Prostate gland (tissue), 2 donors: Measurements from ENCODE around the gene ARHGAP31. TPM values are rescaled to one million over a fixed set of nuclear protein-coding genes. Genes with fewer than 3 reads are reported as not detected.

Experiments used
- DNase-seq: peaks from one replicate; pipeline ENCODE4 v3.0.0-alpha.2; 2019; ENCODE audit warnings: low spot score
- H3K27ac ChIP-seq, 2 donors: fragments of 200-600 bp; sonication (generic); 2 replicates each; pipeline ENCODE4 v1.5.1; 2017 to 2019
- H3K27me3 ChIP-seq: fragments of 200-600 bp; sonication (generic); replicated peaks from 2 replicates; pipeline ENCODE4 v1.5.1; 2019; ENCODE audit not compliant: insufficient read depth
- H3K36me3 ChIP-seq, 2 donors: fragments of 200-600 bp; sonication (generic); 1 replicate in 1 of 2; 2 replicates in 1 of 2; pipeline versions ENCODE4 v1.5.1 to v1.8.1; 2017 to 2019
- H3K4me1 ChIP-seq: fragments of 200-600 bp; sonication (generic); replicated peaks from 2 replicates; pipeline ENCODE4 v1.5.1; 2019
- H3K4me3 ChIP-seq, 2 donors: fragments of 200-600 bp; sonication (generic); 2 replicates each; pipeline ENCODE4 v1.5.1; 2017 to 2019
- H3K9me3 ChIP-seq: fragments of 200-600 bp; sonication (generic); 2 replicates; pipeline ENCODE4 v1.5.1; 2017
- POLR2A ChIP-seq: fragments of 450-650 bp; IDR thresholded peaks from one replicate; pipeline ENCODE4 v1.6.1; 2016; ENCODE audit warnings: antibody characterized with exemption, mild to moderate bottlenecking
- POLR2AphosphoS5 ChIP-seq: sonication (generic); formaldehyde crosslinking; IDR thresholded peaks from one replicate; pipeline ENCODE4 v1.6.1; 2017; ENCODE audit warnings: antibody characterized with exemption
- WGBS: methylation state at CpG from one replicate; pipeline ENCODE4 v1.1.5; 2018; 5-methylcytosine and 5-hydroxymethylcytosine counted together
- intact Hi-C: fragments of 100-400 bp; cut with DNase I; formaldehyde crosslinking; loops from one replicate; pipeline ENCODE4 v1.14.2; 2022
- total RNA-seq, 2 donors: library from RNA; depleted of rRNA; stranded (reverse); fragments of >200 nt; gene quantifications; one replicate each; pipeline ENCODE4 v1.1.0, GENCODE V29; 2016
- TF ChIP-seq, protein P1 (sequence below), 4 experiments: fragments of 200-600 bp in 2 of 4; fragments of 450-650 bp in 2 of 4; sonication (generic) in 2 of 4; IDR thresholded peaks; 1 replicate in 3 of 4; 2 replicates in 1 of 4; pipeline ENCODE4 v1.5.1; 2016 to 2019; ENCODE audit warnings: antibody characterized with exemption in 4 of 4, mild to moderate bottlenecking in 2 of 4, moderate library complexity in 2 of 4

Gene ARHGAP31
- total RNA-seq, 2 donors from 2014 or later: 6.5 to 10.7 TPM

DNA sequence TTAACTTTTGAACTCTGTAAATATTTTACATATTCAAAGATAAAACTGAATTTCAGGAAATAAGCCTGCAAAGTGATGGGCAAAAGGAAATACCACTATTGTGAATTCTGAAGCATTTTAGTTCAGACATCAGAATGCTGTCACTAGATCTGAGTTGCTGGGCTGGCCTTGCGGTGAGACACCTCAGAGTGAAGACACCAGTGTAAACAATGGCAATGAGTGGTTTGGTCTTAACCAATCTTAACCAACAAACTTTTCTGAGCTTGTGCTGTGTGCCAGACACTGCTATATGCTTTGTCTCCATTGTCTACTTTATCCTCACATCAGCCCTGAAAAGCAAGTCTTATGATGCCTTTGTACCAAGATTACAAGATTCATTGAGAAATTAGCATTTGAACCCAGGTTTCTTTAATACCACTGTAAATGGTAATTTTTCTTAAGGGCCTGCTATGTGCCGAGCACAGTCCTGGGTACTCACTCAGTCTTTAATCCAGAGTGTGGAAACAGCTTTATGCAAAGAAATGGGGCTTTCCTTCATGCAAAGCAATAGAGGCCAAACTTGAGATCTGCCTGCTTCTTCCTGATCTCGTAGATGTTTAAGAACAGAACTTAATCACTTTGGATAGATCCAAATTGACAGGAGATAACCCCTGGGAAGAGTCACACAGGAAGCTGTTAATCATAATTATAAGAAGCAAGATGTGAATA lies 114.2 kb downstream of the ARHGAP31 start:
- WGBS: 96% methylated on average over 3 of the region's 3 CpGs
- intact Hi-C loops: no loop called here
- TF ChIP-seq POLR2A: no peak
- TF ChIP-seq, protein P1, sequence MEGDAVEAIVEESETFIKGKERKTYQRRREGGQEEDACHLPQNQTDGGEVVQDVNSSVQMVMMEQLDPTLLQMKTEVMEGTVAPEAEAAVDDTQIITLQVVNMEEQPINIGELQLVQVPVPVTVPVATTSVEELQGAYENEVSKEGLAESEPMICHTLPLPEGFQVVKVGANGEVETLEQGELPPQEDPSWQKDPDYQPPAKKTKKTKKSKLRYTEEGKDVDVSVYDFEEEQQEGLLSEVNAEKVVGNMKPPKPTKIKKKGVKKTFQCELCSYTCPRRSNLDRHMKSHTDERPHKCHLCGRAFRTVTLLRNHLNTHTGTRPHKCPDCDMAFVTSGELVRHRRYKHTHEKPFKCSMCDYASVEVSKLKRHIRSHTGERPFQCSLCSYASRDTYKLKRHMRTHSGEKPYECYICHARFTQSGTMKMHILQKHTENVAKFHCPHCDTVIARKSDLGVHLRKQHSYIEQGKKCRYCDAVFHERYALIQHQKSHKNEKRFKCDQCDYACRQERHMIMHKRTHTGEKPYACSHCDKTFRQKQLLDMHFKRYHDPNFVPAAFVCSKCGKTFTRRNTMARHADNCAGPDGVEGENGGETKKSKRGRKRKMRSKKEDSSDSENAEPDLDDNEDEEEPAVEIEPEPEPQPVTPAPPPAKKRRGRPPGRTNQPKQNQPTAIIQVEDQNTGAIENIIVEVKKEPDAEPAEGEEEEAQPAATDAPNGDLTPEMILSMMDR (IDR thresholded peaks at IDR 0.05): no peak
- TF ChIP-seq POLR2AphosphoS5: no peak
- Histone ChIP-seq H3K9me3 (no peaks in the 10 kb centered on the region), H3K27me3 (no peaks in the 10 kb centered on the region), H3K27ac (no peak overlapping the region), H3K4me1 (no peaks in the 10 kb centered on the region), H3K4me3 (no peak overlapping the region), H3K36me3 (no peaks in the 10 kb centered on the region)
- DNase-seq: no peak

DNA sequence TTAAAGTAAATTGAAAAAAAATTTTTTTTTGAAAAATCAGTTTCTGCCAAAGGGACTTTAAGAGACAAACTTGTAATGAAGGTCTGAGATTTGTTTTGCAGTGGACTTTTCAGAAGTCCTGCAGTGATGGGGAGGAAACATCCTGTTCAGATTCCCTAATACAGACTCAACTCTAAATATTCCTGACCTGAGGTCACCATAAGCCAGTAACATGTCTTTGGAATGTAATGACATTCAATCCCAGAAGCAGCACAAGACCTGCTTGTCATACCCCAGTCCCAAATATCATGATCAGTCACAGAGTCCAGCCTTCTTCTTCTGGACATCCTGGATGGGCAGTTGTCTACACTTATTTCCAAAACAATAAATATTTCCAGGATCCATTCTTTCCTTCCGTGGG lies 115.7 kb downstream of the ARHGAP31 start:
- Histone ChIP-seq H3K36me3 (no peaks in the 10 kb centered on the region), H3K27me3 (no peaks in the 10 kb centered on the region), H3K9me3 (no peaks in the 10 kb centered on the region), H3K4me3 (no peak overlapping the region), H3K27ac (no peak overlapping the region), H3K4me1 (no peaks in the 10 kb centered on the region)
- TF ChIP-seq POLR2A: no peak
- TF ChIP-seq, protein P1 (IDR thresholded peaks at IDR 0.05): no peak
- TF ChIP-seq POLR2AphosphoS5: no peak
- WGBS: 97% methylated on average over 1 of the region's 1 CpG
- DNase-seq: no peak
- intact Hi-C loops: no loop called here

DNA sequence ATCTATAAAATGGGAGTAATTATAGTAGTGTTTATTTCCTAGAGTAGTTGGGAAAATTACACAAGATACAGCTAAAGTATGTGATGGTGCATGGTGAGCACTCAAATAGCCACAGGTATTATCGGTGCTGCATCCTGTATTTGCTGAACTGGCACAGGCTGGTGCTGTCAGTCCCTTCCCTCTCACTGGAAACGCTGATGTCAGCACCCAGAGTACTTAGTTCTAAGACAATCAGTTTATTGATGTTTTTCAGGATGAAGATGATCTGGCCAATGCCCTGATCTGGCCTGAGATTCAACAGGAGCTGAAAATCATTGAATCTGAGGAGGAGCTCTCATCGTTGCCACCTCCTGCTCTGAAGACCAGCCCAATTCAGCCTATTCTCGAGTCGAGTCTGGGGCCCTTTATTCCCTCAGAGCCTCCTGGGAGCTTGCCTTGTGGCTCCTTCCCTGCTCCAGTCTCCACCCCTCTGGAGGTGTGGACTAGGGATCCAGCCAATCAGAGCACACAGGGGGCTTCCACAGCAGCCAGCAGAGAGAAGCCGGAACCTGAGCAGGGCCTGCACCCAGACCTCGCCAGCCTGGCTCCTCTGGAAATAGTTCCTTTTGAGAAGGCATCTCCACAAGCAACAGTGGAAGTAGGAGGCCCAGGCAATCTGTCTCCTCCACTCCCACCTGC lies 119.6 kb downstream of the ARHGAP31 start:
- WGBS: 75% methylated on average over 7 of the region's 7 CpGs
- Histone ChIP-seq H3K4me1 (no peaks in the 10 kb centered on the region), H3K36me3 (no peaks in the 10 kb centered on the region), H3K9me3 (no peaks in the 10 kb centered on the region), H3K4me3 (no peak overlapping the region), H3K27me3 (no peaks in the 10 kb centered on the region), H3K27ac (no peak overlapping the region)
- intact Hi-C loops: no loop called here
- TF ChIP-seq, protein P1 (IDR thresholded peaks at IDR 0.05): no peak
- TF ChIP-seq POLR2AphosphoS5 (no peak), POLR2A (no peak)
- DNase-seq: no peak

DNA sequence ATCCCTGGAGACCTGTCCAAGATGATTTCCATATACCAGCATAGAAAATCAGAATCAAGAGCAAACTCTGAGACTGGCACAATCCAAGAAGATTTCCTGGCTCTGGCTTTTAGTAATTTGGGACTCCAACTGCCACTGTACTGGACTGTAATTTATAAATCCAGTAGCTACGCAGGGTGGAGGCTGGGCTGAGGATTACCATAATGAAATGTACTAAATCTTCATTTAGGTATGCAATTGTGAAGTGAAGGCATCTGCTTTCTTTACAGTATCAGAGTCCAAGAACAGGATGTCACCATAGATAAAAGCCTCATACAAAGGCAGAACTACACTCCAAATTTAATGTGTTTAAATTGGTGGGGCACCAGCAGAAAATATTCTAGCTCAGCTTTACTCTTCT lies 122.7 kb downstream of the ARHGAP31 start:
- no peaks in the 10 kb centered on the region for H3K4me1 ChIP-seq
- no peaks in the 10 kb centered on the region for H3K36me3 ChIP-seq
- DNase-seq: no peak
- intact Hi-C loops: no loop called here
- H3K4me3 ChIP-seq: no peak overlapping the region
- no peak overlapping the region for H3K27ac ChIP-seq
- H3K27me3 ChIP-seq: no peaks in the 10 kb centered on the region
- TF ChIP-seq POLR2A (no peak), POLR2AphosphoS5 (no peak)
- TF ChIP-seq, protein P1 (IDR thresholded peaks at IDR 0.05): no peak
- H3K9me3 ChIP-seq: no peaks in the 10 kb centered on the region
- 94% methylated on average over 1 of the region's 1 CpG for WGBS
